HepG2 (cell line): ENCODE measurements around the gene B4GALT3. TPM values are rescaled to one million over a fixed set of nuclear protein-coding genes. Genes with fewer than 3 reads are reported as not detected.

Source experiments
- FOXC1 ChIP-seq: sonication (generic); formaldehyde crosslinking; IDR thresholded peaks from 2 replicates; pipeline ENCODE4 v1.8.0; 2022; ENCODE audit warnings: mild to moderate bottlenecking, missing genetic modification reagents, borderline replicate concordance
- FOXK2 ChIP-seq: fragments of 450-650 bp; IDR thresholded peaks from 2 replicates; pipeline ENCODE4 v1.6.1; 2016
- HDAC2 ChIP-seq: sonication (generic); formaldehyde crosslinking; IDR thresholded peaks from 2 replicates; pipeline ENCODE4 v1.4.0; 2020; ENCODE audit warnings: missing genetic modification reagents
- KLF16 ChIP-seq, 2 experiments: sonication (generic) in 1 of 2; formaldehyde crosslinking in 1 of 2; IDR thresholded peaks; 2 replicates each; pipeline versions ENCODE4 v1.6.1 to v1.8.0; 2016 to 2023; ENCODE audit warnings: missing genetic modification reagents in 2 of 2, missing compliant biosample characterization in 1 of 2
- KLF9 ChIP-seq: IDR thresholded peaks from 2 replicates; pipeline ENCODE4 v1.6.1; 2016; ENCODE audit warnings: low read depth
- MIXL1 ChIP-seq: IDR thresholded peaks from 2 replicates; pipeline ENCODE4 v1.6.1; 2016
- MTF2 ChIP-seq: sonication (generic); formaldehyde crosslinking; IDR thresholded peaks from 2 replicates; pipeline ENCODE4 v1.5.0; 2020; ENCODE audit warnings: missing genetic modification reagents, borderline replicate concordance
- MYNN ChIP-seq: sonication (generic); formaldehyde crosslinking; IDR thresholded peaks from 2 replicates; pipeline ENCODE4 v1.4.0; 2020; ENCODE audit warnings: mild to moderate bottlenecking, low read depth, missing genetic modification reagents
- NKX3-1 ChIP-seq: sonication (generic); formaldehyde crosslinking; IDR thresholded peaks from 2 replicates; pipeline ENCODE4 v1.5.0; 2020; ENCODE audit warnings: missing genetic modification reagents
- TCF7L2 ChIP-seq: IDR thresholded peaks from 2 replicates; pipeline ENCODE4 v1.6.1; 2011; ENCODE audit warnings: mild to moderate bottlenecking, low read depth, low read length, moderate library complexity
- TOPORS ChIP-seq: sonication (generic); formaldehyde crosslinking; IDR thresholded peaks from 2 replicates; pipeline ENCODE4 v1.8.0; 2023; ENCODE audit warnings: mild to moderate bottlenecking, missing genetic modification reagents
- ZNF232 ChIP-seq: sonication (generic); formaldehyde crosslinking; IDR thresholded peaks from 2 replicates; pipeline ENCODE4 v1.4.0; 2020; ENCODE audit warnings: missing genetic modification reagents, borderline replicate concordance
- ZNF282 ChIP-seq: fragments of 450-650 bp; IDR thresholded peaks from 2 replicates; pipeline ENCODE4 v1.6.1; 2018; ENCODE audit not compliant: partially characterized antibody
- ZNF317 ChIP-seq: sonication (generic); formaldehyde crosslinking; IDR thresholded peaks from 2 replicates; pipeline ENCODE4 v1.5.0; 2020; ENCODE audit warnings: mild to moderate bottlenecking, missing genetic modification reagents
- ZNF556 ChIP-seq: sonication (generic); formaldehyde crosslinking; IDR thresholded peaks from 2 replicates; pipeline ENCODE4 v1.4.0; 2020; ENCODE audit warnings: mild to moderate bottlenecking, missing genetic modification reagents, borderline replicate concordance
- ZNF644 ChIP-seq: IDR thresholded peaks from 2 replicates; pipeline ENCODE4 v1.6.1; 2016; ENCODE audit warnings: low read depth
- ZNF883 ChIP-seq: sonication (generic); formaldehyde crosslinking; IDR thresholded peaks from 2 replicates; pipeline ENCODE4 v1.5.1; 2020; ENCODE audit warnings: mild to moderate bottlenecking, missing genetic modification reagents; ENCODE audit errors: not compliant biosample characterization
- polyA plus RNA-seq, 8 experiments: library from polyadenylated mRNA; depleted of rRNA in 3 of 8; stranded (reverse) in 7 of 8; unstranded in 1 of 8; fragments of >200 nt; fragmentation: Illumina TruSeq in 4 of 8; extraction: Trizol in 4 of 8; gene quantifications; 2 replicates each; pipeline versions ENCODE4 v1.2.1 to v1.2.3, GENCODE V29; 2011 to 2016; ENCODE audit warnings: low read depth in 4 of 8, missing spikeins in 1 of 8, mixed read lengths in 1 of 8; ENCODE audit not compliant: insufficient read depth in 1 of 8
- total RNA-seq, 5 experiments: library from RNA; depleted of rRNA; stranded (reverse); fragments of >200 nt; fragmentation: Illumina TruSeq; extraction: Trizol; gene quantifications; 2 replicates each; pipeline ENCODE4 v1.2.3, GENCODE V29; 2016; ENCODE audit warnings: low read depth in 1 of 5
- TF ChIP-seq, protein P1 (sequence below): IDR thresholded peaks from 2 replicates; pipeline ENCODE4 v1.6.1; 2016; ENCODE audit warnings: missing compliant biosample characterization, missing genetic modification reagents, borderline replicate concordance
- TF ChIP-seq, protein P2 (sequence below): sonication (generic); formaldehyde crosslinking; IDR thresholded peaks from 2 replicates; pipeline ENCODE4 v1.8.1; 2023; ENCODE audit warnings: mild to moderate bottlenecking, moderate library complexity, missing genetic modification reagents
- TF ChIP-seq, protein P3 (sequence below): sonication (generic); formaldehyde crosslinking; IDR thresholded peaks from 2 replicates; pipeline ENCODE4 v1.4.0; 2020; ENCODE audit warnings: mild to moderate bottlenecking, missing genetic modification reagents
- TF ChIP-seq, protein P4 (sequence below): IDR thresholded peaks from 2 replicates; pipeline ENCODE4 v1.6.1; 2016; ENCODE audit warnings: low read depth, borderline replicate concordance
- TF ChIP-seq, protein P5 (sequence below): fragments of 450-650 bp; IDR thresholded peaks from 2 replicates; pipeline ENCODE4 v1.6.1; 2016
- TF ChIP-seq, protein P6 (sequence below): IDR thresholded peaks from 2 replicates; pipeline ENCODE4 v1.6.1; 2016; ENCODE audit warnings: missing genetic modification reagents, missing compliant biosample characterization

B4GALT3 gene
- total and polyA plus RNA-seq, 2 of the 13 experiments (the other 11 are each of a cell fraction or from before 2014, with no cell fraction given) = 35.6 to 40.4 TPM

DNA sequence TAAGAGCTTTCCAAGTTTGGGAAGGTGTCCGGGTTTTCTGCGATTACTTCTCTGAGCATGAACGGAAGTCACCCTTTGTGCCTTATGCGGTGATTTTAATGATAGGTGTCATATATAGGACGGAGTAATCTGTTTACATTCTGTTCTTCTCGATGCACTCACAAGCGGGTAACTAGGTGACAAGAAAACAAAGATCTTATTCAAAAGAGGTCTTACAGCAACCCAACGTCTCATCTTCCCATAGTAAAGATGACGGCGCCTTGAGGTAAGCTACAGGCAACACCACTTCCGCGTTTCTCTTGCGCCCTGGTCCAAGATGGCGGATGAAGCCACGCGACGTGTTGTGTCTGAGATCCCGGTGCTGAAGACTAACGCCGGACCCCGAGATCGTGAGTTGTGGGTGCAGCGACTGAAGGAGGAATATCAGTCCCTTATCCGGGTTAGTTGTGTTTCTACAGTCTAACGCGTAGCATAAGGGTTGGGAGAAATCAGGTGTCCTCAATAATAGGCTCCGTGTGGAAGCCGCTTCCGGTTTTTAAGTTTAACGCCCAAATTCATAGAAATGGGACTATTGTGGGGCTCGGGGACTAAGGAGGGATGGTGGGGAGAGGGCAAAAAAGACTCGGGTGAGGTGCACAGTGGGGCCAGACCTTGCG lies 23.5 kb downstream of the B4GALT3 start, which contains the start of gene UFC1 (continued):
- TF ChIP-seq ZNF232 (CRISPR knock-in tag) (peak; percentile 77; the same call in 1 of the 2 replicates), HDAC2 (CRISPR knock-in tag) (peak; percentile 42; the same call in 1 of the 2 replicates), NKX3-1 (peak; percentile 39; the same call in 1 of the 2 replicates), MIXL1 (CRISPR knock-in tag) (no peak; the same call in 1 of the 2 replicates), ZNF556 (CRISPR knock-in tag) (peak; percentile 31; the same call in 1 of the 2 replicates), MYNN (CRISPR knock-in tag) (no peak), ZNF883 (CRISPR knock-in tag) (no peak), KLF16 (CRISPR knock-in tag; IDR thresholded peaks at IDR 0.05) (peak in 1 of 2 experiments; percentile 70; a peak in 1 of 4 replicates), TCF7L2 (no peak), FOXC1 (peak; percentile 52; the same call in 1 of the 2 replicates), MTF2 (CRISPR knock-in tag) (no peak), ZNF317 (peak; percentile 55; the same call in 1 of the 2 replicates), ZNF282 (no peak), FOXK2 (0 out of 2 replicates have a peak, but pooled peaks have one; percentile 20), KLF9 (CRISPR knock-in tag) (0 out of 2 replicates have a peak, but pooled peaks have one; percentile 32), TOPORS (CRISPR knock-in tag) (peak; percentile 53; the same call in 1 of the 2 replicates), ZNF644 (0 out of 2 replicates have a peak, but pooled peaks have one; percentile 37)
- TF ChIP-seq, protein P1, sequence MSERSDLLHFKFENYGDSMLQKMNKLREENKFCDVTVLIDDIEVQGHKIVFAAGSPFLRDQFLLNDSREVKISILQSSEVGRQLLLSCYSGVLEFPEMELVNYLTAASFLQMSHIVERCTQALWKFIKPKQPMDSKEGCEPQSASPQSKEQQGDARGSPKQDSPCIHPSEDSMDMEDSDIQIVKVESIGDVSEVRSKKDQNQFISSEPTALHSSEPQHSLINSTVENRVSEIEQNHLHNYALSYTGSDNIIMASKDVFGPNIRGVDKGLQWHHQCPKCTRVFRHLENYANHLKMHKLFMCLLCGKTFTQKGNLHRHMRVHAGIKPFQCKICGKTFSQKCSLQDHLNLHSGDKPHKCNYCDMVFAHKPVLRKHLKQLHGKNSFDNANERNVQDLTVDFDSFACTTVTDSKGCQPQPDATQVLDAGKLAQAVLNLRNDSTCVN (CRISPR knock-in tag) = 0 out of 2 replicates have a peak, but pooled peaks have one; percentile 17
- TF ChIP-seq, protein P2, sequence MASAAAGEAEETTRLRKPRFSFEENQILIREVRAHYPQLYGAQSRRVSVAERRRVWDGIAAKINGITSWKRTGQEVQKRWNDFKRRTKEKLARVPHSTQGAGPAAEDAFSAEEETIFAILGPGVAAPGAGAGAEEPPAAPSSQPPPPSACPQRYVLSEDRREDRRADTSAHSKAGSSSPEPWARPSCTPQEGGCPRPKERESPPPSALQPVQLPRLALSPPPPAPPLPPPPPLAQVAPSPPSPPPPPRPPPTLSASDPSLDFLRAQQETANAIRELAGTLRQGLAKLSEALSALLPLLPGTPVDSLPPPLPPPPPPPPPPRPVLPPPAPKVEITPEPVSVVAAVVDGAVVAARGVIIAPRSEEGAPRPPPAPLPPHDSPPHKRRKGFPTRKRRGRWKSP (CRISPR knock-in tag) = peak; percentile 68; the same call in 1 of the 2 replicates
- TF ChIP-seq, protein P3, sequence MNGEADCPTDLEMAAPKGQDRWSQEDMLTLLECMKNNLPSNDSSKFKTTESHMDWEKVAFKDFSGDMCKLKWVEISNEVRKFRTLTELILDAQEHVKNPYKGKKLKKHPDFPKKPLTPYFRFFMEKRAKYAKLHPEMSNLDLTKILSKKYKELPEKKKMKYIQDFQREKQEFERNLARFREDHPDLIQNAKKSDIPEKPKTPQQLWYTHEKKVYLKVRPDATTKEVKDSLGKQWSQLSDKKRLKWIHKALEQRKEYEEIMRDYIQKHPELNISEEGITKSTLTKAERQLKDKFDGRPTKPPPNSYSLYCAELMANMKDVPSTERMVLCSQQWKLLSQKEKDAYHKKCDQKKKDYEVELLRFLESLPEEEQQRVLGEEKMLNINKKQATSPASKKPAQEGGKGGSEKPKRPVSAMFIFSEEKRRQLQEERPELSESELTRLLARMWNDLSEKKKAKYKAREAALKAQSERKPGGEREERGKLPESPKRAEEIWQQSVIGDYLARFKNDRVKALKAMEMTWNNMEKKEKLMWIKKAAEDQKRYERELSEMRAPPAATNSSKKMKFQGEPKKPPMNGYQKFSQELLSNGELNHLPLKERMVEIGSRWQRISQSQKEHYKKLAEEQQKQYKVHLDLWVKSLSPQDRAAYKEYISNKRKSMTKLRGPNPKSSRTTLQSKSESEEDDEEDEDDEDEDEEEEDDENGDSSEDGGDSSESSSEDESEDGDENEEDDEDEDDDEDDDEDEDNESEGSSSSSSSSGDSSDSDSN (CRISPR knock-in tag) = peak; percentile 69
- TF ChIP-seq, protein P4, sequence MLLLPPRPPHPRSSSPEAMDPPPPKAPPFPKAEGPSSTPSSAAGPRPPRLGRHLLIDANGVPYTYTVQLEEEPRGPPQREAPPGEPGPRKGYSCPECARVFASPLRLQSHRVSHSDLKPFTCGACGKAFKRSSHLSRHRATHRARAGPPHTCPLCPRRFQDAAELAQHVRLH (CRISPR knock-in tag) = no peak
- TF ChIP-seq, protein P5, sequence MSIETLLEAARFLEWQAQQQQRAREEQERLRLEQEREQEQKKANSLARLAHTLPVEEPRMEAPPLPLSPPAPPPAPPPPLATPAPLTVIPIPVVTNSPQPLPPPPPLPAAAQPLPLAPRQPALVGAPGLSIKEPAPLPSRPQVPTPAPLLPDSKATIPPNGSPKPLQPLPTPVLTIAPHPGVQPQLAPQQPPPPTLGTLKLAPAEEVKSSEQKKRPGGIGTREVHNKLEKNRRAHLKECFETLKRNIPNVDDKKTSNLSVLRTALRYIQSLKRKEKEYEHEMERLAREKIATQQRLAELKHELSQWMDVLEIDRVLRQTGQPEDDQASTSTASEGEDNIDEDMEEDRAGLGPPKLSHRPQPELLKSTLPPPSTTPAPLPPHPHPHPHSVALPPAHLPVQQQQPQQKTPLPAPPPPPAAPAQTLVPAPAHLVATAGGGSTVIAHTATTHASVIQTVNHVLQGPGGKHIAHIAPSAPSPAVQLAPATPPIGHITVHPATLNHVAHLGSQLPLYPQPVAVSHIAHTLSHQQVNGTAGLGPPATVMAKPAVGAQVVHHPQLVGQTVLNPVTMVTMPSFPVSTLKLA = 0 out of 2 replicates have a peak, but pooled peaks have one; percentile 12
- TF ChIP-seq, protein P6, sequence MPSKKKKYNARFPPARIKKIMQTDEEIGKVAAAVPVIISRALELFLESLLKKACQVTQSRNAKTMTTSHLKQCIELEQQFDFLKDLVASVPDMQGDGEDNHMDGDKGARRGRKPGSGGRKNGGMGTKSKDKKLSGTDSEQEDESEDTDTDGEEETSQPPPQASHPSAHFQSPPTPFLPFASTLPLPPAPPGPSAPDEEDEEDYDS (CRISPR knock-in tag) = peak; percentile 82
